Endothelial cell of umbilical vein (primary cell): ENCODE data around the gene PTBP2. TPM values are rescaled to one million over a fixed set of nuclear protein-coding genes. Genes with fewer than 3 reads are reported as not detected.

Experiments used
- BruUV-seq: library from RNA; stranded (reverse); fragments of 400-500 nt; replicated peaks from 2 replicates; lab custom pipeline; 2021; lab: Mats Ljungman, UMichigan
- CTCF ChIA-PET: fragments of 300-600, 350-600 bp; sonication (Branson Sonifier 250); formaldehyde crosslinking; loops from one replicate; lab custom pipeline; 2021; ENCODE audit warnings: antibody characterized with exemption, inconsistent platforms; lab: Charles Lee
- POLR2A ChIA-PET: fragments of 300-600, 350-600 bp; sonication (Branson Sonifier 250); formaldehyde crosslinking; loops from one replicate; lab custom pipeline; 2021; ENCODE audit warnings: antibody characterized with exemption, inconsistent platforms; lab: Charles Lee
- DNase-seq: peaks from one replicate; pipeline ENCODE4 v3.0.0-alpha.2; 2011; ENCODE audit warnings: low read depth, low spot score
- FAIRE-seq: peaks from 2 replicates; lab custom pipeline; 2011; peaks lifted over from hg19 to GRCh38; lab: Jason Lieb, UNC
- H2AFZ ChIP-seq: 2 replicates; pipeline ENCODE4 v1.6.0; 2012; ENCODE audit warnings: low read depth, low read length, control low read depth, inconsistent platforms
- H3K27ac ChIP-seq: 2 replicates; pipeline ENCODE4 v1.5.1; 2011; ENCODE audit warnings: low read depth, mild to moderate bottlenecking, control low read depth, low read length, moderate library complexity; ENCODE audit not compliant: insufficient read depth
- H3K27me3 ChIP-seq, 2 experiments: 2 replicates each; pipeline versions ENCODE4 v1.6.0 to v1.6.1; 2011; ENCODE audit warnings: low read length in 2 of 2, mixed read lengths in 1 of 2; ENCODE audit not compliant: control insufficient read depth in 2 of 2, insufficient read depth in 2 of 2
- H3K36me3 ChIP-seq, 2 experiments: 2 replicates in 1 of 2; 3 replicates in 1 of 2; pipeline ENCODE4 v1.5.1; 2011; ENCODE audit warnings: low read length in 2 of 2, mild to moderate bottlenecking in 1 of 2, moderate library complexity in 1 of 2; ENCODE audit not compliant: control insufficient read depth in 2 of 2, insufficient read depth in 2 of 2; ENCODE audit errors: extremely low read depth in 1 of 2
- H3K4me1 ChIP-seq: 3 replicates; pipeline ENCODE4 v1.5.1; 2011; ENCODE audit warnings: mild to moderate bottlenecking, low read length; ENCODE audit not compliant: control insufficient read depth, insufficient read depth; ENCODE audit errors: extremely low read depth
- H3K4me2 ChIP-seq: 2 replicates; pipeline ENCODE4 v1.6.1; 2011; ENCODE audit warnings: low read length, control low read depth, mixed read lengths; ENCODE audit not compliant: insufficient read depth
- H3K4me3 ChIP-seq, 3 experiments: fragments of 200-600 bp in 1 of 3; sonication (generic), shearing (Covaris generic) in 1 of 3; replicated peaks in 1 of 3; 2 replicates each; pipeline ENCODE4 v1.5.1; 2011 to 2016; ENCODE audit warnings: control low read depth in 3 of 3, low read length in 3 of 3, mild to moderate bottlenecking in 2 of 3, inconsistent platforms in 1 of 3, low read depth in 1 of 3, moderate library complexity in 1 of 3; ENCODE audit not compliant: insufficient read depth in 1 of 3
- H3K79me2 ChIP-seq: 2 replicates; pipeline ENCODE4 v1.6.0; 2012; ENCODE audit warnings: low read length, inconsistent platforms; ENCODE audit not compliant: control insufficient read depth, insufficient read depth
- H3K9ac ChIP-seq: replicated peaks from 2 replicates; pipeline ENCODE3; 2011; ENCODE audit warnings: low read length, control low read depth; ENCODE audit not compliant: insufficient read depth; ENCODE audit errors: extremely low read depth
- H3K9me1 ChIP-seq: replicated peaks from 3 replicates; pipeline ENCODE4 v1.6.0; 2011; ENCODE audit warnings: mild to moderate bottlenecking, low read length; ENCODE audit not compliant: control insufficient read depth, insufficient read depth; ENCODE audit errors: extremely low read depth
- H3K9me3 ChIP-seq: replicated peaks from 2 replicates; pipeline ENCODE4 v1.5.1; 2012; ENCODE audit warnings: low read length, inconsistent platforms; ENCODE audit not compliant: control insufficient read depth, insufficient read depth
- H4K20me1 ChIP-seq: replicated peaks from 2 replicates; pipeline ENCODE3; 2011; ENCODE audit warnings: mild to moderate bottlenecking, low read length; ENCODE audit not compliant: control insufficient read depth, insufficient read depth; ENCODE audit errors: extremely low read depth
- EZH2 ChIP-seq: IDR thresholded peaks from 2 replicates; pipeline ENCODE4 v1.6.1; 2012; ENCODE audit warnings: borderline replicate concordance, low read depth, mild to moderate bottlenecking, moderate library complexity, low read length, inconsistent platforms; ENCODE audit not compliant: severe bottlenecking
- FOS ChIP-seq: IDR thresholded peaks from 2 replicates; pipeline ENCODE4 v1.6.1; 2011; ENCODE audit warnings: mild to moderate bottlenecking, low read length, moderate library complexity, borderline replicate concordance; ENCODE audit not compliant: insufficient read depth
- GATA2 ChIP-seq: IDR thresholded peaks from 2 replicates; pipeline ENCODE4 v1.7.0; 2011; ENCODE audit warnings: low read depth, mild to moderate bottlenecking, moderate library complexity, mixed read lengths, low read length; ENCODE audit not compliant: insufficient read length, insufficient read depth
- JUN ChIP-seq: IDR thresholded peaks from 2 replicates; pipeline ENCODE4 v1.6.1; 2011; ENCODE audit warnings: borderline replicate concordance, low read depth; ENCODE audit not compliant: insufficient read length, insufficient read depth
- MYC ChIP-seq: IDR thresholded peaks from one replicate; pipeline ENCODE4 v1.6.1; 2011; ENCODE audit warnings: mild to moderate bottlenecking, low read depth, low read length
- POLR2A ChIP-seq: IDR thresholded peaks from 2 replicates; pipeline ENCODE4 v1.6.1; 2012; ENCODE audit warnings: low read depth, mild to moderate bottlenecking, control low read depth, low read length
- POLR2AphosphoS5 ChIP-seq: IDR thresholded peaks from 2 replicates; pipeline ENCODE4 v1.6.1; 2012; ENCODE audit warnings: low read depth, mild to moderate bottlenecking, control low read depth, low read length, moderate library complexity; ENCODE audit not compliant: insufficient read depth
- dilution Hi-C: fragments of 300-500 bp; cut with MboI; formaldehyde crosslinking; loops from one replicate; pipeline ENCODE4 v1.15.0; 2019; ENCODE audit warnings: low sequenced_read_pairs; ENCODE audit not compliant: extremely low pct_ligation_motif_present
- intact Hi-C: fragments of 100-400 bp; cut with micrococcal nuclease; formaldehyde crosslinking; loops from one replicate; pipeline ENCODE4 v1.10.0; 2022
- polyA plus RNA-seq, 4 experiments: library from polyadenylated mRNA; depleted of rRNA in 3 of 4; stranded (reverse) in 3 of 4; unstranded in 1 of 4; fragments of >200 nt; gene quantifications; 2 replicates each; pipeline versions ENCODE4 v1.2.1 to v1.2.3, GENCODE V29; 2011 to 2012; ENCODE audit warnings: missing spikeins in 1 of 4
- total RNA-seq: library from RNA; stranded (reverse); gene quantifications from 2 replicates; pipeline ENCODE4 v1.2.3, GENCODE V29; 2021
- TF ChIP-seq, protein P1 (sequence below), 2 donors: IDR thresholded peaks; 1 replicate in 1 of 2; 2 replicates in 1 of 2; pipeline ENCODE4 v1.5.1; 2011; ENCODE audit warnings: low read length in 2 of 2, mild to moderate bottlenecking in 2 of 2, moderate library complexity in 2 of 2, control low read depth in 1 of 2, inconsistent platforms in 1 of 2, low read depth in 1 of 2; ENCODE audit not compliant: insufficient read depth in 1 of 2; ENCODE audit errors: extremely low read depth in 1 of 2
- TF ChIP-seq, protein P2 (sequence below): IDR thresholded peaks from 2 replicates; pipeline ENCODE4 v1.6.1; 2011; ENCODE audit not compliant: insufficient read depth, insufficient read length

PTBP2 gene
- total and polyA plus RNA-seq, 2 donors (not counting 3 experiments of a cell fraction or from before 2014, with no cell fraction given): 7.7 to 27.0 TPM

GRCh38 chr1:96763514-96763913, 41.9 kb downstream of the PTBP2 start:
- no peaks in the 10 kb centered on the region for H4K20me1 ChIP-seq
- H2AFZ ChIP-seq: no peak overlapping the region
- ChIA-PET CTCF (no interaction called here), POLR2A (no interaction called here)
- H3K4me2 ChIP-seq: no peak overlapping the region
- H3K36me3 ChIP-seq: no peaks in the 10 kb centered on the region
- no peak for DNase-seq
- no peak overlapping the region for H3K4me3 ChIP-seq
- no peaks in the 10 kb centered on the region for H3K9me3 ChIP-seq
- intact Hi-C loops (no loop called here), dilution Hi-C loops (no loop called here)
- no peak for FAIRE-seq
- peaks cover 51% of the 10 kb centered on the region for H3K79me2 ChIP-seq
- no peaks in the 10 kb centered on the region for H3K27me3 ChIP-seq
- no TSS peak for BruUV-seq
- no peak overlapping the region for H3K9ac ChIP-seq
- TF ChIP-seq POLR2AphosphoS5 (no peak), EZH2 (no peak), FOS (no peak), MYC (no peak), GATA2 (no peak), JUN (no peak), POLR2A (no peak)
- TF ChIP-seq, protein P1, sequence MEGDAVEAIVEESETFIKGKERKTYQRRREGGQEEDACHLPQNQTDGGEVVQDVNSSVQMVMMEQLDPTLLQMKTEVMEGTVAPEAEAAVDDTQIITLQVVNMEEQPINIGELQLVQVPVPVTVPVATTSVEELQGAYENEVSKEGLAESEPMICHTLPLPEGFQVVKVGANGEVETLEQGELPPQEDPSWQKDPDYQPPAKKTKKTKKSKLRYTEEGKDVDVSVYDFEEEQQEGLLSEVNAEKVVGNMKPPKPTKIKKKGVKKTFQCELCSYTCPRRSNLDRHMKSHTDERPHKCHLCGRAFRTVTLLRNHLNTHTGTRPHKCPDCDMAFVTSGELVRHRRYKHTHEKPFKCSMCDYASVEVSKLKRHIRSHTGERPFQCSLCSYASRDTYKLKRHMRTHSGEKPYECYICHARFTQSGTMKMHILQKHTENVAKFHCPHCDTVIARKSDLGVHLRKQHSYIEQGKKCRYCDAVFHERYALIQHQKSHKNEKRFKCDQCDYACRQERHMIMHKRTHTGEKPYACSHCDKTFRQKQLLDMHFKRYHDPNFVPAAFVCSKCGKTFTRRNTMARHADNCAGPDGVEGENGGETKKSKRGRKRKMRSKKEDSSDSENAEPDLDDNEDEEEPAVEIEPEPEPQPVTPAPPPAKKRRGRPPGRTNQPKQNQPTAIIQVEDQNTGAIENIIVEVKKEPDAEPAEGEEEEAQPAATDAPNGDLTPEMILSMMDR (IDR thresholded peaks at IDR 0.05; ENCODE audit: extremely low read depth in 1 of 2, insufficient read depth in 1 of 2, low read depth in 1 of 2, low read length in 2 of 2): no peak
- TF ChIP-seq, protein P2, sequence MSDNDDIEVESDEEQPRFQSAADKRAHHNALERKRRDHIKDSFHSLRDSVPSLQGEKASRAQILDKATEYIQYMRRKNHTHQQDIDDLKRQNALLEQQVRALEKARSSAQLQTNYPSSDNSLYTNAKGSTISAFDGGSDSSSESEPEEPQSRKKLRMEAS: no peak
- H3K27ac ChIP-seq: no peak overlapping the region
- H3K4me1 ChIP-seq: no peaks in the 10 kb centered on the region
- H3K9me1 ChIP-seq: no peaks in the 10 kb centered on the region
